ENCODE measurements around the gene UNC13C.

Gene UNC13C

DNA sequence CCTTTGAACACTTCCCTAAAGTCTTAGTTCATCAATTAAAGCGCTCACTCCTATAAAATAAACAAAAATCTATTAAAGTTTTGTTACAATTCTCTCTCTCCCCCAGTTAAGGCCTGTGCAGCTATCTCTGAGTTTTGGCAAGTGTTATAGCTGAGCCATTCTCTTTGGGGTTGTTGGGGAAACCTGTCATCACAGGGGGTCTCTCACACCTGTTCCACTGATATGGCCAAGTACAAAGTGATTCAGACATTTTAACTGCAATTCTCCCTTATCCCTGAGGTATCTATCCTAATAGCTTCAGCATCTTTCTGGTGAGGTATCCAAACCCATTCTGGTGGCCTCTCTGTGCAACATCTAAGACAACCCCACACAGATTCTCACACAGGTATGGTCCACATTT, 116.4 kb downstream of the UNC13C start:
- no peak for DNase-seq (ENCODE audit: low read depth)
- TF ChIP-seq, protein P1, sequence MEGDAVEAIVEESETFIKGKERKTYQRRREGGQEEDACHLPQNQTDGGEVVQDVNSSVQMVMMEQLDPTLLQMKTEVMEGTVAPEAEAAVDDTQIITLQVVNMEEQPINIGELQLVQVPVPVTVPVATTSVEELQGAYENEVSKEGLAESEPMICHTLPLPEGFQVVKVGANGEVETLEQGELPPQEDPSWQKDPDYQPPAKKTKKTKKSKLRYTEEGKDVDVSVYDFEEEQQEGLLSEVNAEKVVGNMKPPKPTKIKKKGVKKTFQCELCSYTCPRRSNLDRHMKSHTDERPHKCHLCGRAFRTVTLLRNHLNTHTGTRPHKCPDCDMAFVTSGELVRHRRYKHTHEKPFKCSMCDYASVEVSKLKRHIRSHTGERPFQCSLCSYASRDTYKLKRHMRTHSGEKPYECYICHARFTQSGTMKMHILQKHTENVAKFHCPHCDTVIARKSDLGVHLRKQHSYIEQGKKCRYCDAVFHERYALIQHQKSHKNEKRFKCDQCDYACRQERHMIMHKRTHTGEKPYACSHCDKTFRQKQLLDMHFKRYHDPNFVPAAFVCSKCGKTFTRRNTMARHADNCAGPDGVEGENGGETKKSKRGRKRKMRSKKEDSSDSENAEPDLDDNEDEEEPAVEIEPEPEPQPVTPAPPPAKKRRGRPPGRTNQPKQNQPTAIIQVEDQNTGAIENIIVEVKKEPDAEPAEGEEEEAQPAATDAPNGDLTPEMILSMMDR (IDR thresholded peaks at IDR 0.05; ENCODE audit: control insufficient read depth, insufficient read depth, low read depth, low read length, missing control alignments), result no peak
- H3K4me3 ChIP-seq (ENCODE audit: control insufficient read depth, low read depth, low read length), result no peak overlapping the region

DNA sequence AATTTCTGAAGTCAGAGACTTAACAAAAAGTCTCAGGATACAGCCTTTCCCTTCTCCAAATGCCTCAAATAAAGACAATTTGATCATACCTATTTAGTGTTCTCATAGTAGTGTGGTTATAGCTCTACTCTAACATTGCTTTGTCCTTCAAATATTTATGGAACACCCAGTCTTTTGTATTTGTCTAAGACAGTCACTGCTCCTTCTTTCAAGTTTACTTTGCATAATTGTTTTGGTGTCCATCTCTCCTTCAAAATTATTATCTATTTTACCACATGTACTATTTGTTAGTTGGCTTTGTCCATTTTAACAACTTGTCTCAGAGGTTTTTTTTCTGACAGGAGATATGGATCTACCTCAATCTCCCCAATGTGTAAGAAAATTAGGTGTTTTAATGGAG, 118.8 kb downstream of the UNC13C start:
- H3K4me3 ChIP-seq (ENCODE audit: control insufficient read depth, low read depth, low read length), result no peak overlapping the region
- no peak for DNase-seq (ENCODE audit: low read depth)
- TF ChIP-seq, protein P1 (IDR thresholded peaks at IDR 0.05; ENCODE audit: control insufficient read depth, insufficient read depth, low read depth, low read length, missing control alignments), result no peak

DNA sequence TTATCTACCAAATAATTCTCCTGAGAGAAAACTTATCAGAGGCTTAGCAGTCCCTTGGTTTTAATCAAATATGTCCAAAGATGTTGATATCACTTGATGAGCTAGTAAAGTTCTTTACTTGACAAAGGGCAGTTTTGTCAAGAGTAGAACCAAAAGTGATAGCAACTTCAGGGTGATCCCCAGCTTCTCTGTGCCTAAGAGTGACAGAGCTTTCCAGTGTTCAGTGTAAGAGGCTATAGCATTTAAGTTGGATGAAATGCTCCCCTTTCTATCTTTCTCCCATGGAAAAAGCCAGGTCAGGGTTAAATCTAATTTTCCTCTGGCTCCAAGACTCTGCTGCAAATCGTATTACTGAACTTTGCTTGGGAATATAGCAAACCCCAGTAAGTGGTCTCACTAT, 120.8 kb downstream of the UNC13C start:
- no peak overlapping the region for H3K4me3 ChIP-seq (ENCODE audit: control insufficient read depth, low read depth, low read length)
- no peak for DNase-seq (ENCODE audit: low read depth)
- TF ChIP-seq, protein P1 (IDR thresholded peaks at IDR 0.05; ENCODE audit: control insufficient read depth, insufficient read depth, low read depth, low read length, missing control alignments), result no peak

DNA sequence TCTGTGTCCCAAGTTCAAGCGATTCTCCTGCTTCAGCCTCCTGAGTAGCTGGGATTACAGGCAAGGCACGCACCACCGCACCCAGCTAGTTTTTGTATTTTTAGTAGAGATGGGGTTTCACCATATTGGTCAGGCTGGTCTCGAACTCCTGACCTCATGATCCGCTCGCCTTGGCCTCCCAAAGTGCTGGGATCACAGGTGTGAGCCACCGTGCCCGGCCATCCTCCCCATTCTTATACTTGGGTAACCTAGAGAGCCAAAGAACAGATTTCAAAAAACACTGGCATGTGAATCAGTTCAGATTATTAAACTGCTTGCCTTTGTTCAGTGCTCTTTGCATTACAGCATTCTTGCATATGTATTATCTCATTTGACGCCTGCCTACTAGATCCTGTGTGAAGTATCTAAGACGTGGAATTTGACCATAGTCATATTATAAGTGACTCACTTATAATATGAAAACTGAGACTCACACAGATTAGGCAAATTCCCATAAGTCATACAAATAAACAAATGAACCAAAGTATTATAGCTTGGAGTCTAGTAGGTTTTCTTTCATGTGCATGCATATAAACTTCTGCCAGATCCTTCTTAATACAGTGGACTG, 123.5 kb downstream of the UNC13C start:
- H3K4me3 ChIP-seq (ENCODE audit: control insufficient read depth, low read depth, low read length), result no peak overlapping the region
- TF ChIP-seq, protein P1 (IDR thresholded peaks at IDR 0.05; ENCODE audit: control insufficient read depth, insufficient read depth, low read depth, low read length, missing control alignments), result no peak
- DNase-seq (ENCODE audit: low read depth), result no peak

DNA sequence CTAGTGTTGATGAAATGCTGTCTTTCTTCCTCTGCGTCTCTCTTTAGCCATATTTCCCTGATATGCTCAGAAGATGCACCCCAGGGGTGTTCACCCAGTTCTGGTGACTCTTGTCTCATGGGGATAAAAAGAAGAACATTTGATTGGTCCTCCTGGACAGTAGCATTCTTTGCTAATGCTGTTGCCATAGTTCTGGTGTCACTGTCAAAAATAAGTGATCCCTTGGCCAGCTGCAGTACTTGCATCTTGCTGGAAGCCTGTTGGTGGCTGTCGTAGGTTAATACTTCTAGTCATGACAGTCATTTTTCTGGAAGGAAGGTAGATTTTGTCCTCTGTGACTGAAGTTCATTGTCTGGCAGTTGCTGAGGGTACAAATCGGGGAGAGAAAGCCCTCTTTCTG, 124.5 kb downstream of the UNC13C start:
- no peak overlapping the region for H3K4me3 ChIP-seq (ENCODE audit: control insufficient read depth, low read depth, low read length)
- TF ChIP-seq, protein P1 (IDR thresholded peaks at IDR 0.05; ENCODE audit: control insufficient read depth, insufficient read depth, low read depth, low read length, missing control alignments), result no peak
- DNase-seq (ENCODE audit: low read depth), result no peak

DNA sequence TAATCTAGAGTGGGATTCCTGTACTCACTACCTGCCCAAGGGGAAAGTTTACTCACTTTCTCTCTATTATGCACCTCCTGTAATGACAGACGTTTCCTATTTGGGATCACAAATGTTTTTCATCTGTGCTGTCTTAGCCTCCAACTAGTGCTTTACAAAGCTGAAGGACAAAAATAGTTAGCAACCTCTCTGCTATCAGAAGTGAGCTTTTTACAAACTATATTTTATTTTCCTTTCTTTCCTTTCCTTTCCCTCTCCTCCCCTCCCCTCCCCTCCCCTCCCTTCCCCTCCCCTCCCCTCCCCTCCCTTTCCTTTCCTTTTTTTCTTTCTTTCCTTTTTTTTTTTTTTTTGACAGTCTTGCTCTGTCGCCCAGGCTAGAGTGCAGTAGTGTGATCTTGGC, 130.8 kb downstream of the UNC13C start:
- TF ChIP-seq, protein P1 (IDR thresholded peaks at IDR 0.05; ENCODE audit: control insufficient read depth, insufficient read depth, low read depth, low read length, missing control alignments), result no peak
- no peak for DNase-seq (ENCODE audit: low read depth)
- no peak overlapping the region for H3K4me3 ChIP-seq (ENCODE audit: control insufficient read depth, low read depth, low read length)

DNA sequence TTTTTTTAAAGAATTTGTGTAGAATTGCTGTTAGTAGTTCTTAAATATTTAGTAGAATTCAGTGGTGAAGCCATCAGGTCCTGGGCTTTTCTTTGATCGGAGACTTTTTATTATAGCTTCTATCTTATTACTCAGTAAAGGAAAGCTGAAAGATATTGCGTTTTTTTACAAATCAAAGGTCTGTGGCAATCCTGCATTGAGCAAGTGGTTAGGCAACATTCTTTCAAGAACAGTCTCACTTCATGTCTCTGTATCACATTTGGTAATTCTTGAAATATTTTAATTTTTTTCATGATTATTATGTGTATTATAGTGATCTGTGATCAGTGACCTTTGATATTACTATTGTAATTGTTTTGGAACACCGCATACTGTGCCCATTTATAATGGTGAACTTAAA, 140.8 kb downstream of the UNC13C start:
- DNase-seq (ENCODE audit: low read depth), result no peak
- TF ChIP-seq, protein P1 (IDR thresholded peaks at IDR 0.05; ENCODE audit: control insufficient read depth, insufficient read depth, low read depth, low read length, missing control alignments), result no peak
- no peak overlapping the region for H3K4me3 ChIP-seq (ENCODE audit: control insufficient read depth, low read depth, low read length)
